ENCODE data around the gene CDC42BPG. TPM values are rescaled to one million over a fixed set of nuclear protein-coding genes. Genes with fewer than 3 reads are reported as not detected.

Gene CDC42BPG
- total RNA-seq, 2 donors from 2014 or later = 13.5 to 18.9 TPM

GRCh38 chr11:64805481-64805880, 39.0 kb downstream of the CDC42BPG start:
- no peaks in the 10 kb centered on the region for H3K9me3 ChIP-seq

GRCh38 chr11:64804346-64805210, 39.9 kb downstream of the CDC42BPG start:
- peaks cover 24% of the 10 kb centered on the region for H3K4me1 ChIP-seq
- H3K27me3 ChIP-seq = no peaks in the 10 kb centered on the region
- WGBS, 2 donors = 86 to 90% methylated on average over 19 to 37 of the region's 41 CpGs
- no peak overlapping the region for H3K4me3 ChIP-seq
- no peak for DNase-seq
- intact Hi-C loops (cut with DNase I) = no loop called here
- peak overlapping the region in 2 of 4 donors; percentile 72 to 86 for H3K27ac ChIP-seq
- H3K9me3 ChIP-seq = no peaks in the 10 kb centered on the region
- no peak for TF ChIP-seq POLR2A (IDR thresholded peaks at IDR 0.05)
- TF ChIP-seq, protein P1, sequence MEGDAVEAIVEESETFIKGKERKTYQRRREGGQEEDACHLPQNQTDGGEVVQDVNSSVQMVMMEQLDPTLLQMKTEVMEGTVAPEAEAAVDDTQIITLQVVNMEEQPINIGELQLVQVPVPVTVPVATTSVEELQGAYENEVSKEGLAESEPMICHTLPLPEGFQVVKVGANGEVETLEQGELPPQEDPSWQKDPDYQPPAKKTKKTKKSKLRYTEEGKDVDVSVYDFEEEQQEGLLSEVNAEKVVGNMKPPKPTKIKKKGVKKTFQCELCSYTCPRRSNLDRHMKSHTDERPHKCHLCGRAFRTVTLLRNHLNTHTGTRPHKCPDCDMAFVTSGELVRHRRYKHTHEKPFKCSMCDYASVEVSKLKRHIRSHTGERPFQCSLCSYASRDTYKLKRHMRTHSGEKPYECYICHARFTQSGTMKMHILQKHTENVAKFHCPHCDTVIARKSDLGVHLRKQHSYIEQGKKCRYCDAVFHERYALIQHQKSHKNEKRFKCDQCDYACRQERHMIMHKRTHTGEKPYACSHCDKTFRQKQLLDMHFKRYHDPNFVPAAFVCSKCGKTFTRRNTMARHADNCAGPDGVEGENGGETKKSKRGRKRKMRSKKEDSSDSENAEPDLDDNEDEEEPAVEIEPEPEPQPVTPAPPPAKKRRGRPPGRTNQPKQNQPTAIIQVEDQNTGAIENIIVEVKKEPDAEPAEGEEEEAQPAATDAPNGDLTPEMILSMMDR (IDR thresholded peaks at IDR 0.05) = no peak
- no peak for ATAC-seq
- H3K36me3 ChIP-seq (replicated peaks in 1 of 2; ENCODE audit: insufficient read depth in 1 of 2, low read depth in 2 of 2) = no peaks in the 10 kb centered on the region

More at GRCh38 chr11:64805481-64805880, 39.0 kb downstream of the CDC42BPG start:
- WGBS, 2 donors = 92 to 93% methylated on average over 6 to 9 of the region's 9 CpGs
- Histone ChIP-seq H3K27ac (no peak overlapping the region), H3K36me3 (replicated peaks in 1 of 2; ENCODE audit: insufficient read depth in 1 of 2, low read depth in 2 of 2) (no peaks in the 10 kb centered on the region), H3K27me3 (no peaks in the 10 kb centered on the region), H3K4me1 (peaks cover 26% of the 10 kb centered on the region), H3K4me3 (no peak overlapping the region)
- DNase-seq (no peak), ATAC-seq (no peak)
- intact Hi-C loops (cut with DNase I) = no loop called here
- no peak for TF ChIP-seq POLR2A (IDR thresholded peaks at IDR 0.05)
- TF ChIP-seq, protein P1 (IDR thresholded peaks at IDR 0.05) = no peak

DNA sequence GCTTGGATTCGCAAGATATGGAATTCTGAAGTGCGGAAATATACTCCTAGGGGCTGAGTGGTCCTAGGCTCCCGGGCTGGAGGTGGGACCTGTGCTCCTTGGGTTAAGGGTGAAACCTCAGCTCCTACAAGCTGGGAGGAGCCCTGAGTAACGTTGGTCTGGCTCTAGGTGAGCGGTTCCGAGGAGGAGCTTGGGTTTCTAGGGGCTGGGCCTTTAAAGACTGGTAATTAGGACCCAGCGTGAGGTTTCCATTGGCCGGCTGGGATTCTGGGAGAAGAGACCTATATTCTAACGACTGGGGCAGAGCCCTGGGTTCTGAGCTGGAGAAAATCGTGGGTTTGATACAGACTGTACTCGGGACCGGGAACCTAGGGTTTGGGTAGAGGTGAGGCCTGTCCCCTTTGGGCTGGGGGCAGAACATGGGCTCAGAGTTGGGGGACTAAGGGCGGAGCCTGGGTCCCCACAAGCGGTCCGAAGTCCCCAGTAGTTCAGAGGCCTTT, 40.6 kb downstream of the CDC42BPG start:
- Histone ChIP-seq H3K4me1 (peaks cover 17% of the 10 kb centered on the region), H3K9me3 (no peaks in the 10 kb centered on the region), H3K4me3 (no peak overlapping the region), H3K27me3 (no peaks in the 10 kb centered on the region), H3K36me3 (replicated peaks in 1 of 2; ENCODE audit: insufficient read depth in 1 of 2, low read depth in 2 of 2) (no peaks in the 10 kb centered on the region), H3K27ac (peak overlapping the region; percentile 52 to 86 (median 76))
- no peak for TF ChIP-seq POLR2A (IDR thresholded peaks at IDR 0.05)
- TF ChIP-seq, protein P1 (IDR thresholded peaks at IDR 0.05) = no peak
- WGBS, 2 donors = 36 to 38% methylated on average over 15 of the region's 15 CpGs
- DNase-seq (no peak), ATAC-seq (no peak)
- intact Hi-C loops (cut with DNase I) = no loop called here

DNA sequence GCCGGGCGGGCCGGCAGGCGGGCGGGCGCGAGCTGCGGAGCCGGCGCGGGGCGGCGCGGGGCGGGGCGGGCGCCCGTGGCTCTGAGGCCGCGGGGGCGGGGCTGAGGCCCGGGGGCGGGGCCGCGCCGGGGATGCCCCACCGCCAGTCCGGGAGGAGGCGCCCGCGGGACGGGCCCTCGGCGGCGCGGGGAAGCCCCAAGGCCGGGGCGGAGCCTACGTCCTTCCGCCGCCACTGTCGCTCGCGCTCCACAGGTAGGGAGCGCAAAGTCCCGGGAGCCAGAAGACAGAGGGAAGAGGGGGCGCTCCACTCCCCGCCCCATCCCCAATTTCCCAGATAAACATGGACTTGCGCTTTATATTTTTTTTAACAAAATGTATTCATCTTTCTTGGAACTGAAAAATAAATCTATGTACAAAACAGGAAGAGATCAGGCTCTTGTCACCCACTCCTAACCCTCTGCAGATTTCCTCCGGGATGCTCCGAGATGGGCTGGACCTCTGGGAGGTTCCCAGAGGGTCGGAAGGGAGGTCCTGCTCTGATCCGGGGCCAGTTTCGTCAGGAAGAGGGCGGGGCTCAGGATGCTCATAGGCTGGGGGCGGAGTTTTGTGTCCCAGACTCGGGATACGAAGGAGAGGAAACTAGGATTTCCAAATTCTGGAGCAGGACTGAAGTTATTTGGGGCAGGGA, 41.2 kb downstream of the CDC42BPG start, which contains the start of gene MAP4K2:
TSS of gene MAP4K2 (minus strand) at position 57 of the 688 bp plus-strand sequence. CDS start 65 bp downstream, outside the sequence.
- TF ChIP-seq POLR2A (IDR thresholded peaks at IDR 0.05) = peak in 2 of 3 donors; percentile 31
- TF ChIP-seq, protein P1 (IDR thresholded peaks at IDR 0.05) = peak in 6 of 7 experiments; percentile 7 to 42 (median 22)
- intact Hi-C loops (cut with DNase I) = no loop called here
- WGBS, 2 donors = 0% methylated on average over 30 to 35 of the region's 58 CpGs
- ATAC-seq = peak; percentile 92
- Histone ChIP-seq H3K27ac (peak within 1 kb of the TSS; percentile 52 to 86 (median 76)), H3K4me1 (peaks cover 17% of the 10 kb centered on the region), H3K4me3 (peak within 1 kb of the TSS; percentile 11 to 34), H3K36me3 (replicated peaks in 1 of 2; ENCODE audit: insufficient read depth in 1 of 2, low read depth in 2 of 2) (no peaks in the 10 kb centered on the region), H3K27me3 (no peaks in the 10 kb centered on the region), H3K9me3 (no peaks in the 10 kb centered on the region)
- peak; percentile 88 to 94 (median 88) for DNase-seq

Data from body of pancreas (tissue), 4 donors.